Activated naive CD4-positive, alpha-beta T cell treated with anti-CD3 and anti-CD28 coated beads for 36 hours (primary cell): ENCODE measurements around the gene TEDDM1. TPM values are rescaled to one million over a fixed set of nuclear protein-coding genes. Genes with fewer than 3 reads are reported as not detected.

Experiments used
- CTCF ChIA-PET: fragments of 350-600 bp; sonication (Branson Sonifier 250); formaldehyde crosslinking; loops from one replicate; lab custom pipeline; 2021; ENCODE audit warnings: antibody characterized with exemption; lab: Charles Lee
- DNase-seq: peaks from one replicate; pipeline ENCODE4 v3.0.0-alpha.2; 2020
- H3K27ac Mint-ChIP-seq: one replicate; pipeline ENCODE4 v1.8.0; 2021; ENCODE audit warnings: mild to moderate bottlenecking, mixed read lengths
- H3K27me3 Mint-ChIP-seq: one replicate; pipeline ENCODE4 v1.8.0; 2021; ENCODE audit warnings: low read depth, mixed read lengths
- H3K36me3 Mint-ChIP-seq: one replicate; pipeline ENCODE4 v1.8.0; 2021; ENCODE audit warnings: low read depth, mixed read lengths
- H3K4me1 Mint-ChIP-seq: one replicate; pipeline ENCODE4 v1.8.0; 2021; ENCODE audit warnings: low read depth, mixed read lengths
- H3K4me3 Mint-ChIP-seq: one replicate; pipeline ENCODE4 v1.8.0; 2021; ENCODE audit warnings: mild to moderate bottlenecking, moderate library complexity, mixed read lengths
- H3K9me3 Mint-ChIP-seq: one replicate; pipeline ENCODE4 v1.8.0; 2021; ENCODE audit warnings: mixed read lengths
- intact Hi-C: fragments of 100-400 bp; cut with micrococcal nuclease; formaldehyde crosslinking; loops from one replicate; pipeline ENCODE4 v1.15.1; 2023
- total RNA-seq, 2 experiments: library from RNA; stranded (reverse); gene quantifications; one replicate each; pipeline ENCODE4 v1.2.3, GENCODE V29; 2021

TEDDM1 gene
- total RNA-seq, 2 experiments from 2014 or later, result not detected

DNA sequence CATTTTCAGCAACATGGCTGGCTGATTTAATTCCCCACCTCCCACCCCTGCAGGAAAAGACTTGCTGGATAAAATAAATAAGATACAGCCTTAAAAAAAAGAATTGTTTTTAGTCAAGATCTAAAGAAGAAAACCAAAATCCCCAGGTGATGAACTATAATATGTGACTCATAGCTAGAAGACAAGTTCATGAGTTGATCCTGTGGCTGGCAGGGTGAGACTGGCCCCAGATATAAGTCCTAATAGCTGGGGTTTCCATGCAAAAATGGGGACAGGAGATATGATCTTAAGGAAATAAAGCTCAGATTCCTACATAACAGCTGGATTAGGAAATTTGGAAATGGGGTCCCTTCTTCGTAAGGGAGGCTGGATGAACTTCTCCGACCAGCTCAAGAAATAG lies 27.6 kb upstream of the TEDDM1 start:
- peaks cover 7% of the 10 kb centered on the region for H3K4me1 Mint-ChIP-seq

DNA sequence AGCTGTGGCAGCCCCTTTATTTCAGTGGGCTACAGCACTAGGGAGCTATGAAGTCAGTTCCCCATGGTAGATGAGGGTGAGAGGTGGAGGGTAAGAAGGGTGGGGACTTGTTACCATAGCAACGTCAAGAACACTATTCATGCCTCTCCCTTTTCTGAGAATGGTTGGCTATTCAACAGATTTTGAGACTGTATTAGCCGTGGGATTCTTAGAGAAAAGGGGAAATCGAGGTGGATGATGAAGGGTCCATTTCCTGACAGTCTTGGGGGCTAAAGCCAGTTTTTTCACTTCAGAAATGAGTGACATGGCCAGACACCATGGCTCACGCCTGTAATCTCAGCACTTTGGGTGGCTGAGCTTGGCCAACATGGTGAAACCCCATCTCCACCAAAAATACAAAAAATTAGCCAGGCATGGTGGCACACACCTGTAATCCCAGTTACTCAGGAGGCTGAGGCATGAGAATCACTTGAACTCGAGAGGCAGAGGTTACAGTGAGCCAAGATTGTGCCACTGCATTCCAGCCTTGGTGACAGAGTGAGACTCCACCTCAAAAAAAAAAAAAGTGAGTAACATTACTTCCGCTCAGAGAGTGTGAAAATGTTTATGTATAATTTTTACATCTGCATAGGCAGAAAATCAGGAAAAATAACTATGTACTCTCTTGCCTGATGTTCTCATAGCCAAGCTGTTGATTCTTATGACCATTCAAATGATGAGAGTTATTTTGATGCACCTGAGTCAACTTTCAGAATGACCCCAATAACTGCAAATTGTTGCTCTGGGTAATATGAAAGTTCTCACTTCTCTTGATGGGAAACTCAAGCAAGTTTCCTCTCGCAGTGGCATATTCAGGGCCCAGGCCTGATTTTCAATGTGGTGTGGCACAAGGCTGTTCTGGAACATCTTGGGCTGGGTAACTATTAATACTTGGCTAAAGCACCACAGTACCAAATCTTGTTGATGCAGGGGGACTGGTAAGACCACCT lies 26.3 kb upstream of the TEDDM1 start:
- peaks cover 7% of the 10 kb centered on the region for H3K4me1 Mint-ChIP-seq
- H3K9me3 Mint-ChIP-seq, result no peaks in the 10 kb centered on the region
- CTCF ChIA-PET, result no interaction called here
- no peak overlapping the region for H3K27ac Mint-ChIP-seq
- H3K4me3 Mint-ChIP-seq, result no peak overlapping the region
- H3K27me3 Mint-ChIP-seq, result no peaks in the 10 kb centered on the region
- intact Hi-C loops, result no loop called here
- DNase-seq, result no peak
- no peaks in the 10 kb centered on the region for H3K36me3 Mint-ChIP-seq

More for the DNA sequence above, 27.6 kb upstream of the TEDDM1 start:
- CTCF ChIA-PET, result no interaction called here
- Mint-ChIP-seq H3K36me3 (no peaks in the 10 kb centered on the region), H3K27ac (no peak overlapping the region), H3K9me3 (no peaks in the 10 kb centered on the region), H3K27me3 (no peaks in the 10 kb centered on the region), H3K4me3 (no peak overlapping the region)
- intact Hi-C loops, result loop anchor here (2.0 kb wide), 1 partner anchor 161 kb away; the partner anchor contains the start of gene RNASEL
- DNase-seq, result peak; percentile 10

DNA sequence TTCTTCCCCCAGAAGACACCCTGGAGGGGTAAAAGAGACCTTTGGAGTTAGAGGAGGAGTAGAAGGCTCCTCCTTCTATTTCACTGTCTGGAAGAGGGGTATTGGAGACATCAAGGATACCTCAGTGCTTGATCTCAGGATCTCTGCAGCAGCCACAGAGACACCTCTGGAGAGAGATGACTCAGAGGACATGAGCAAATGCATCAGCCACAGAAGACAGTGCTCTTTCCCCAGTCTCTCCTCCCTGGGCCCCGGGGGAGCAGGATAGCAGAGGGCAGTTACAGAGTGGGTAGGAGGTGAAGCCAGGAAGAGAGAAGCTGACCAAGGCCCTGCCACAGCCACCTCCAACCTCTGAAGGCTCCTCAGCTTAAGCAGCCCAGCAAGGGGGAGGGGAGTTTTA lies 15.3 kb upstream of the TEDDM1 start:
- Mint-ChIP-seq H3K27me3 (peaks cover 16% of the 10 kb centered on the region), H3K4me1 (no peaks in the 10 kb centered on the region), H3K36me3 (no peaks in the 10 kb centered on the region), H3K4me3 (no peak overlapping the region), H3K9me3 (no peaks in the 10 kb centered on the region), H3K27ac (no peak overlapping the region)
- intact Hi-C loops, result no loop called here
- peak; percentile 11 for DNase-seq
- CTCF ChIA-PET, result no interaction called here

DNA sequence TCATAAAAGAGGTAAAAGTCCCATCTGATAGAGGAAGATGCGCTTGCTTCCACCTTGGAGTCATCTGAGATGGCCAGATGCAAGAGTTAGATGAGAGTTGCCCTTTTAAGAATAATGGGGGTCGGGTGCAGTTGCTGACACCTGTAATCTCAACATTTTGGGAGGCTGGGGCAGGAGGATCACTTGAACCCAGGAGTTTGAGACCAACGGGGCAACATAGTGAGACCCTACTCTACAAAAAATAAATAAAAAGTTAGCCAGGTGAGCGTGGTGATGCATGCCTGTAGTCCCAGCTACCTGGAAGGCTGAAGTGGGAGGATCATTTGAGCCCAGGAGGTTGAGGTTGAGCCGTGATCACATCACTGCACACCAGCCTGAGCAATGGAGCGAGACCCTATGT lies 13.5 kb upstream of the TEDDM1 start:
- CTCF ChIA-PET, result interaction anchor here (0.6 kb wide), 2 partner anchors 21 to 330 kb away, joined by 3 to 4 read pairs; no protein-coding TSS in a partner anchor
- no peak for DNase-seq
- Mint-ChIP-seq H3K27me3 (peaks cover 23% of the 10 kb centered on the region), H3K9me3 (no peaks in the 10 kb centered on the region), H3K27ac (no peak overlapping the region), H3K4me3 (no peak overlapping the region), H3K36me3 (no peaks in the 10 kb centered on the region), H3K4me1 (no peaks in the 10 kb centered on the region)
- intact Hi-C loops, result no loop called here

DNA sequence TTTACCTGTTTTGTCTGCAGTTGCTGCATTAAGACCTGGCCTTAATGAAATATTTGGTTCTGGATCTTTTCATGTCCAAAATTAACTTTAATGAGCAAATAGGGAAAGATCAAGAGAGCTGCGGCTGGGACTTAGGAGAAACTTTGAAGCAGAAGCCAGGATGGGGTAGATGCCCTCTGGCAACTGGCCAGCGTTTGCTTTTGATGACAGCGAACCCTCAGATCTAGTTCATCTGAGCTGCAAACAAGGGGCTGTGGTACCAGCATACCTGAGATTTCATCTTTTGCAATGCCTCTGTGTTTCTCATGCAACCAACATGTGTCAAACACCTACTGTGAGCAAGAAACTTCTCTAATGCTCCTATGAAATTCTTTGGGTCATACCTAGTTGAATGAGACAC lies 13.0 kb upstream of the TEDDM1 start:
- H3K4me1 Mint-ChIP-seq, result no peaks in the 10 kb centered on the region
- intact Hi-C loops, result no loop called here
- no peak overlapping the region for H3K27ac Mint-ChIP-seq
- CTCF ChIA-PET, result no interaction called here
- no peak overlapping the region for H3K4me3 Mint-ChIP-seq
- H3K27me3 Mint-ChIP-seq, result peaks cover 23% of the 10 kb centered on the region
- DNase-seq, result no peak
- no peaks in the 10 kb centered on the region for H3K9me3 Mint-ChIP-seq
- no peaks in the 10 kb centered on the region for H3K36me3 Mint-ChIP-seq

DNA sequence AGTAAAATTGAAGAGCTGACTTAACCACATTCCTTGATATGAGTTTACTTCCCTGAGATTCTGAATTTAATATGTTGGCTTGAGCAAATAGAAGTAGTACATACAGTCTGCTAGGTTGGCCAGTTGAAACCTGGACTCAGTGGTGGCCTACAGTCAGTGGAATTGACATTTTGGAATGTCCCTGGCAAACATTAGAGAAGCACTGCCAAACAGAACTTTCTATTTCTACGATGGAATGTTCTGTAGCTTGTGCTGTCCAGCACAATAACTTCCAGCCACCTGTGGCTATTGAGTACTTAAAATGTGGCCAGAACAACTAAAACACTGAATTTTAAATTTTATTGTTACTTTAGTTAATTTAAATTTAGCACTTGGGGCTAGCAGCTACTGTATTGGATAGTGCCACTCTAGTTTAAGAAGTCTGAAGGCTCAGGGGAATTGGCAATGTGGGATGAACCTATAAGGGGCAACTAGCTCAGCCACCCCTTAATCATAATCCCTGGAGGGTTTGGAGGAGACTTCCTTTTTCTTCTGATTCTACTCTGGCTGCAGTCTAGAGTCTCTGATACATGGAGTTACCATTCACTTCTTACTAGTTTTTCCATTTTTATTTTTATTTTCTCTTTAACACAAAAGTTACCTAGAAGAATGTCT lies 10.3 kb upstream of the TEDDM1 start:
- H3K36me3 Mint-ChIP-seq, result no peaks in the 10 kb centered on the region
- intact Hi-C loops, result no loop called here
- no peak overlapping the region for H3K27ac Mint-ChIP-seq
- peaks cover under 1% of the 10 kb centered on the region for H3K9me3 Mint-ChIP-seq
- CTCF ChIA-PET, result no interaction called here
- no peak for DNase-seq
- H3K4me3 Mint-ChIP-seq, result no peak overlapping the region
- peaks cover 32% of the 10 kb centered on the region for H3K27me3 Mint-ChIP-seq
- no peaks in the 10 kb centered on the region for H3K4me1 Mint-ChIP-seq

DNA sequence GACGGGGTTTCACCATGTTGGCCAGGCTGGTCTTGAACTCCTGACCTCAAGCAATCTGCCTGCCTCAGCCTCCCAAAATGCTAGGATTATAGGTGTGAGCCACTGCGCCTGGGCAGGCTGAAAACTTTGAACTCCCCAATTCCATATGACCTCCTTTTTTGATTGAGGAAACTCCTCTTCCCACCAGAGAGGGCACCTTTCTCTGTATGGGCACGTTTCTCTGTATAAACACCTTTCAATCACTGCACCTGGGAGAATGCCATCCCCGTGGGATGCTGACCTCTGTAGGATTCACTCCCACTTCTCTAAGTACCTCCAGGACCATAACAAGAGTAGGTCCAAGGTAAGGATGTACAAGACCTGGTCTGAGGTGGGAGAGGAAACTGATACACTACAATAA lies 9.7 kb upstream of the TEDDM1 start:
- no peaks in the 10 kb centered on the region for H3K36me3 Mint-ChIP-seq
- no peak for DNase-seq
- CTCF ChIA-PET, result no interaction called here
- peaks cover 5% of the 10 kb centered on the region for H3K9me3 Mint-ChIP-seq
- intact Hi-C loops, result no loop called here
- H3K4me1 Mint-ChIP-seq, result no peaks in the 10 kb centered on the region
- no peak overlapping the region for H3K4me3 Mint-ChIP-seq
- no peak overlapping the region for H3K27ac Mint-ChIP-seq
- peaks cover 29% of the 10 kb centered on the region for H3K27me3 Mint-ChIP-seq

DNA sequence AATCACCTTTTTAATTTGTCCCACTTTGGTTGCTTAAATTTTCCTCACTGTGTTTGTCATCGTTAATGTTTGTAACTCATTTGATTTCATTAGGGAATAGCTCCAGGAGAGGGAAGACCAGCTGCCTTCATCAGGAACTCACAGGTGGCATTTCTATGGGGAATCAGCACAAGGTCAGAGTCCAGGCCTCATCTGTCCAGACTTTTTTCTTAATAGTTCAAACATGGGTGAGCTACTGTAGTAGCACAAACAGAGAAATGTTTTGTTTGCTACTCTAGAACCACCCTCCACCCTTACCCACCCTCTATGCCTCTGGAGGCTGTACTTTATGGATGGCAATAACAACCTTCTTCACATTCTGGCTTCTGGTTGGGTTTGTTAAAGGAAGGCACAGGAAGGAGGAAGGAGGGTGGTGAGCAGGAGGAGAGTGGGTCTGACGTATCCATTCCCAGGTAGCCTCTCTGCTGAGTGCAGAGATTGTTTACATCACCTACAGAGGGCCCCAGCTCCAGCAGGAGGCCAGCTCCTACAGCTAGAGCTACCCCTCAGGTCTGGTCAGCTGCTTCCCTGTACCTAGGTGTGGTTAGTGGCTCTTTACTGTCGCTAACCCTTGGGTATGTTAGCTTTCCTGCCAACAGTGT lies 8.1 kb upstream of the TEDDM1 start:
- Mint-ChIP-seq H3K4me1 (no peaks in the 10 kb centered on the region), H3K9me3 (peaks cover 5% of the 10 kb centered on the region), H3K4me3 (no peak overlapping the region), H3K27ac (no peak overlapping the region), H3K36me3 (no peaks in the 10 kb centered on the region), H3K27me3 (peaks cover 23% of the 10 kb centered on the region)
- no peak for DNase-seq
- intact Hi-C loops, result no loop called here
- CTCF ChIA-PET, result interaction anchor here (0.6 to 1.1 kb wide), 3 partner anchors 12 to 1641 kb away, joined by 3 to 5 read pairs (median 3); no protein-coding TSS in a partner anchor

DNA sequence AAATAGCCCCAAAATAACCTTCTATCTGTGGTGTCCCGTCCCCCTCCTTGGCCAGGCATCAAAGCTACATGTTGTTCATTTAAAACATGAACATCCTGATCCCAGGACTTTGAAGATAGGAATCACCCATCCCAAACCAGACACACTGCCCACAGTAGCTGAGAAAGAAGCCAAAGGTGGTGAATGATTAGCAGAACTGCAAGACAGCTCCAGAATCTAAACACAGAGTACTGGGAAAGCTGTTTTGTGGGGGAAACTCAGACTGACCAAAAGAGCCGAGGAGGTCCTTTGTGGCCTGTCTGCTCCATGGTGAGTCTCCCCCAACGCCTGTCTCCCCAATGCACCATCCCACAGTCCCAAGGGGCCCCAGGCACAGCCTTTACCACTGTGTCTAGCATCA lies 7.3 kb upstream of the TEDDM1 start:
- intact Hi-C loops, result no loop called here
- Mint-ChIP-seq H3K36me3 (no peaks in the 10 kb centered on the region), H3K27me3 (peaks cover 24% of the 10 kb centered on the region), H3K27ac (no peak overlapping the region), H3K4me3 (no peak overlapping the region), H3K9me3 (peaks cover 5% of the 10 kb centered on the region), H3K4me1 (no peaks in the 10 kb centered on the region)
- DNase-seq, result no peak
- CTCF ChIA-PET, result interaction anchor here (0.9 to 1.9 kb wide), 3 partner anchors 11 to 322 kb away, joined by 3 to 5 read pairs (median 5); no protein-coding TSS in a partner anchor

DNA sequence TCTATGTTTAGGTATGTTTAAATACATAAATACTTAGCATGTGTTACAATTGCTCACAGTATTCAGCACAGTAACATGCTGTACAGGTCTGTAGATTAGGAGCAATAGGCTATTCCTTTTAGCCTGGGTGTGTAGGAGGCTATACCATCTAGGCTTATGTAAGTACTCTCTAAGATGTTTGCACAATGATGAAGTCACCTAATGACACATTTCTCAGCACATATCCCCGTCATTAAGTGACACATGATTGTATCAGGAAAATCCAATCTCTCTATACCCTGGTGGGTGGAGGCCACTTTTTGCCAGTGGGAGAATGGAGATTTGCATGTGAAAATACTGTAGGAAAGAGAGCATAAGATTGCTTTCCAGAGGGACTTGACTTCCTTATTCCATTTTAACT lies 5.5 kb upstream of the TEDDM1 start:
- H3K4me3 Mint-ChIP-seq, result no peak overlapping the region
- no peak for DNase-seq
- H3K27me3 Mint-ChIP-seq, result peaks cover 24% of the 10 kb centered on the region
- H3K27ac Mint-ChIP-seq, result no peak overlapping the region
- no peaks in the 10 kb centered on the region for H3K36me3 Mint-ChIP-seq
- no peaks in the 10 kb centered on the region for H3K4me1 Mint-ChIP-seq
- peaks cover 5% of the 10 kb centered on the region for H3K9me3 Mint-ChIP-seq
- CTCF ChIA-PET, result interaction anchor here (1.4 to 1.9 kb wide), 3 partner anchors 10 to 321 kb away, joined by 5 to 10 read pairs (median 9); no protein-coding TSS in a partner anchor
- intact Hi-C loops, result no loop called here

DNA sequence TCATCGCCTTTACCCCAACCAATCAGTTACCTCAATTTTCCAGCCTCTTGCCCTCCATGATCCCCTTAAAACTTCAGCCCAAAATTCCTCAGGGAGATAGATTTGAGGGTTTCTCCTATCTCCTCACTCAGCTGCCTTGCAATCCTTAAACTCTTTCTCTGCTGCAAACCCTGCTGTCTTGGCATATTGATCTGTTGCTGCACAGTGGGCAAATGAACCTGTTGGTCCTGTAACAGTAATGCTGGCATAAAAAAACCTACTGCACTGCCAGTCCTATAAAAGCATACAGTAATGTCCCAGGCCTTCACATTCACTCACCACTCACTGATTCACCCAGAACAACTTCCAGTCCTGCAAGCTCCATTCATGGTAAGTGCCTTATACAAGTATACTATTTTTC lies 5.1 kb upstream of the TEDDM1 start:
- no peak for DNase-seq
- intact Hi-C loops, result no loop called here
- Mint-ChIP-seq H3K36me3 (no peaks in the 10 kb centered on the region), H3K27ac (no peak overlapping the region), H3K9me3 (peaks cover 5% of the 10 kb centered on the region), H3K4me1 (no peaks in the 10 kb centered on the region), H3K27me3 (peaks cover 23% of the 10 kb centered on the region), H3K4me3 (no peak overlapping the region)
- CTCF ChIA-PET, result interaction anchor here (1.4 to 1.5 kb wide), 2 partner anchors 9 to 262 kb away, joined by 9 to 10 read pairs; no protein-coding TSS in a partner anchor

DNA sequence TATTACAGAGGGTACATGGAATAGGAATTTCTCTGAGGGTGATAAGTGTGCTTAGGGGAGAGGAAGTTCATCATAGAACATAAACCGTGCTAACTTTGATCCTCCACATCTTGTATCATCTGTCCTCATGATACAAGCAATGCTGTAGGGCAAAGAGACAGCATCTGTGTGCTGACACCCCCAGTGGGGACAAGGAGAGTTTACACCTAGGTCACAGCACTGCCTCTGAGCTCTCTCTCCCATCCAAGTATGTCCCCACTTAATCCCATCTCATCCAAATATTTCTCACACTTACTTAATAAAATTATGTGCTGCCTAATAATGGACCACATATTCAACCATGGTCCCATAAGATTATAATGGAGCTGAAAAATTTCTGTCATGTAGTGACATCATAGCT lies 4.3 kb upstream of the TEDDM1 start:
- Mint-ChIP-seq H3K4me3 (no peak overlapping the region), H3K27me3 (peaks cover 18% of the 10 kb centered on the region), H3K4me1 (no peaks in the 10 kb centered on the region), H3K27ac (no peak overlapping the region), H3K9me3 (peaks cover 5% of the 10 kb centered on the region), H3K36me3 (no peaks in the 10 kb centered on the region)
- DNase-seq, result no peak
- CTCF ChIA-PET, result interaction anchor here (0.7 to 1.5 kb wide), 3 partner anchors 8 to 340 kb away, joined by 3 to 10 read pairs (median 9); no protein-coding TSS in a partner anchor
- intact Hi-C loops, result no loop called here
